ENCODE data around the gene STAT5B. TPM values are rescaled to one million over a fixed set of nuclear protein-coding genes. Genes with fewer than 3 reads are reported as not detected.

Gene STAT5B
- total and polyA plus RNA-seq, 9 of the 15 experiments (the other 6 are each of a cell fraction or from before 2014, with no cell fraction given): 20.8 to 176 (median 92.4) TPM

GRCh38 chr17:42174126-42174783 is 101.9 kb downstream of the STAT5B start:
- Histone ChIP-seq H3K4me2 (ENCODE audit: insufficient read depth, low read length) (no peak overlapping the region), H3K27ac (ENCODE audit: extremely low read depth, low read depth, low read length) (no peak overlapping the region), H3K9me3 (replicated peaks; ENCODE audit: control insufficient read depth, insufficient read depth, low read depth, low read length) (no peaks in the 10 kb centered on the region), H3K36me3 (ENCODE audit: control insufficient read depth, insufficient read depth, low read length) (no peaks in the 10 kb centered on the region), H3K4me1 (replicated peaks in 1 of 2; ENCODE audit: control insufficient read depth in 2 of 2, insufficient read depth in 2 of 2, low read length in 2 of 2) (peaks cover 0 to 14% of the 10 kb centered on the region in 2 experiments; a peak in 2 of 5 replicates), H3K27me3 (ENCODE audit: control insufficient read depth in 2 of 2, insufficient read depth in 2 of 2, low read length in 2 of 2) (no peaks in the 10 kb centered on the region), H3K9ac (ENCODE audit: insufficient read depth in 1 of 2, low read depth in 2 of 2, low read length in 2 of 2) (no peak overlapping the region), H3K9me1 (ENCODE audit: control insufficient read depth, insufficient read depth, low read length) (peaks cover 2% of the 10 kb centered on the region), H4K20me1 (replicated peaks; ENCODE audit: control insufficient read depth, insufficient read depth, low read length) (no peaks in the 10 kb centered on the region), H2AFZ (ENCODE audit: low read depth, low read length) (no peak overlapping the region), H3K79me2 (ENCODE audit: control insufficient read depth, insufficient read depth, low read length) (no peaks in the 10 kb centered on the region), H3K4me3 (no peak overlapping the region)
- in situ Hi-C loops (cut with MboI): no loop called here
- POLR2A ChIA-PET: no interaction called here
- DNase-seq (ENCODE audit: extremely low read depth in 1 of 4, low spot score in 3 of 4) (no peak), FAIRE-seq (no peak), ATAC-seq (no peak)
- BruUV-seq (replicated peaks): no TSS peak
- intact Hi-C loops (cut with micrococcal nuclease): no loop called here
- CTCF ChIA-PET (ENCODE audit: low intra/inter-chr PET ratio): no interaction called here
- TF ChIP-seq COPS2 (conservative IDR thresholded peaks at IDR 0.05) (no peak), RHOXF2B (CRISPR knock-in tag; conservative IDR thresholded peaks at IDR 0.05) (no peak)
- whole genome bisulfite sequencing (ENCODE audit: insufficient coverage, low coverage, missing lambda C conversion rate): 47% methylated on average over 10 of the region's 14 CpGs

- in situ Hi-C loops (cut with MboI) (no loop called here), intact Hi-C loops (cut with micrococcal nuclease) (no loop called here)
- ChIA-PET POLR2A (no interaction called here), CTCF (ENCODE audit: low intra/inter-chr PET ratio) (no interaction called here)
- no peak overlapping the region for H3K27ac ChIP-seq (ENCODE audit: extremely low read depth, low read depth, low read length)
- no peak overlapping the region for H2AFZ ChIP-seq (ENCODE audit: low read depth, low read length)
- peak; percentile 19 for FAIRE-seq
- H3K27me3 ChIP-seq (ENCODE audit: control insufficient read depth in 2 of 2, insufficient read depth in 2 of 2, low read length in 2 of 2): no peaks in the 10 kb centered on the region
- no peaks in the 10 kb centered on the region for H3K9me1 ChIP-seq (ENCODE audit: control insufficient read depth, insufficient read depth, low read length)
- peak overlapping the region in 1 of 2 experiments; percentile 35; a peak in 1 of 4 replicates for H3K9ac ChIP-seq (ENCODE audit: insufficient read depth in 1 of 2, low read depth in 2 of 2, low read length in 2 of 2)
- 38% methylated on average over 9 of the region's 11 CpGs for WGBS (ENCODE audit: insufficient coverage, low coverage, missing lambda C conversion rate)
- H3K36me3 ChIP-seq (ENCODE audit: control insufficient read depth, insufficient read depth, low read length): no peaks in the 10 kb centered on the region
- H3K4me3 ChIP-seq: no peak overlapping the region
- no peaks in the 10 kb centered on the region for H3K9me3 ChIP-seq (replicated peaks; ENCODE audit: control insufficient read depth, insufficient read depth, low read depth, low read length)
- no peaks in the 10 kb centered on the region for H4K20me1 ChIP-seq (replicated peaks; ENCODE audit: control insufficient read depth, insufficient read depth, low read length)
- no peak overlapping the region for H3K4me2 ChIP-seq (ENCODE audit: insufficient read depth, low read length)
- peak; percentile 54 for ATAC-seq
- no peaks in the 10 kb centered on the region for H3K79me2 ChIP-seq (ENCODE audit: control insufficient read depth, insufficient read depth, low read length)
- DNase-seq (ENCODE audit: extremely low read depth in 1 of 4, low spot score in 3 of 4): no peak
- BruUV-seq (replicated peaks): no TSS peak
- H3K4me1 ChIP-seq (replicated peaks in 1 of 2; ENCODE audit: control insufficient read depth in 2 of 2, insufficient read depth in 2 of 2, low read length in 2 of 2): peaks cover 0 to 12% of the 10 kb centered on the region in 2 experiments; a peak in 2 of 5 replicates
- TF ChIP-seq, protein P1, sequence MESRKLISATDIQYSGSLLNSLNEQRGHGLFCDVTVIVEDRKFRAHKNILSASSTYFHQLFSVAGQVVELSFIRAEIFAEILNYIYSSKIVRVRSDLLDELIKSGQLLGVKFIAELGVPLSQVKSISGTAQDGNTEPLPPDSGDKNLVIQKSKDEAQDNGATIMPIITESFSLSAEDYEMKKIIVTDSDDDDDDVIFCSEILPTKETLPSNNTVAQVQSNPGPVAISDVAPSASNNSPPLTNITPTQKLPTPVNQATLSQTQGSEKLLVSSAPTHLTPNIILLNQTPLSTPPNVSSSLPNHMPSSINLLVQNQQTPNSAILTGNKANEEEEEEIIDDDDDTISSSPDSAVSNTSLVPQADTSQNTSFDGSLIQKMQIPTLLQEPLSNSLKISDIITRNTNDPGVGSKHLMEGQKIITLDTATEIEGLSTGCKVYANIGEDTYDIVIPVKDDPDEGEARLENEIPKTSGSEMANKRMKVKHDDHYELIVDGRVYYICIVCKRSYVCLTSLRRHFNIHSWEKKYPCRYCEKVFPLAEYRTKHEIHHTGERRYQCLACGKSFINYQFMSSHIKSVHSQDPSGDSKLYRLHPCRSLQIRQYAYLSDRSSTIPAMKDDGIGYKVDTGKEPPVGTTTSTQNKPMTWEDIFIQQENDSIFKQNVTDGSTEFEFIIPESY (CRISPR knock-in tag; IDR thresholded peaks at IDR 0.05): no peak
- TF ChIP-seq HMG20B (CRISPR knock-in tag; IDR thresholded peaks at IDR 0.05) (no peak), ZNF12 (CRISPR knock-in tag; IDR thresholded peaks at IDR 0.05) (no peak), POU5F1 (IDR thresholded peaks at IDR 0.05; ENCODE audit: borderline replicate concordance, low read depth, low read length, partially characterized antibody) (no peak), FOXJ3 (CRISPR knock-in tag; IDR thresholded peaks at IDR 0.05) (no peak), NFXL1 (CRISPR knock-in tag; IDR thresholded peaks at IDR 0.05) (no peak), ZNF79 (CRISPR knock-in tag; IDR thresholded peaks at IDR 0.05; ENCODE audit: low read depth) (no peak)
- TF ChIP-seq, protein P2, sequence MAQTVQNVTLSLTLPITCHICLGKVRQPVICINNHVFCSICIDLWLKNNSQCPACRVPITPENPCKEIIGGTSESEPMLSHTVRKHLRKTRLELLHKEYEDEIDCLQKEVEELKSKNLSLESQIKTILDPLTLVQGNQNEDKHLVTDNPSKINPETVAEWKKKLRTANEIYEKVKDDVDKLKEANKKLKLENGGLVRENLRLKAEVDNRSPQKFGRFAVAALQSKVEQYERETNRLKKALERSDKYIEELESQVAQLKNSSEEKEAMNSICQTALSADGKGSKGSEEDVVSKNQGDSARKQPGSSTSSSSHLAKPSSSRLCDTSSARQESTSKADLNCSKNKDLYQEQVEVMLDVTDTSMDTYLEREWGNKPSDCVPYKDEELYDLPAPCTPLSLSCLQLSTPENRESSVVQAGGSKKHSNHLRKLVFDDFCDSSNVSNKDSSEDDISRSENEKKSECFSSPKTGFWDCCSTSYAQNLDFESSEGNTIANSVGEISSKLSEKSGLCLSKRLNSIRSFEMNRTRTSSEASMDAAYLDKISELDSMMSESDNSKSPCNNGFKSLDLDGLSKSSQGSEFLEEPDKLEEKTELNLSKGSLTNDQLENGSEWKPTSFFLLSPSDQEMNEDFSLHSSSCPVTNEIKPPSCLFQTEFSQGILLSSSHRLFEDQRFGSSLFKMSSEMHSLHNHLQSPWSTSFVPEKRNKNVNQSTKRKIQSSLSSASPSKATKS (CRISPR knock-in tag; IDR thresholded peaks at IDR 0.05): no peak
- TF ChIP-seq, protein P3, sequence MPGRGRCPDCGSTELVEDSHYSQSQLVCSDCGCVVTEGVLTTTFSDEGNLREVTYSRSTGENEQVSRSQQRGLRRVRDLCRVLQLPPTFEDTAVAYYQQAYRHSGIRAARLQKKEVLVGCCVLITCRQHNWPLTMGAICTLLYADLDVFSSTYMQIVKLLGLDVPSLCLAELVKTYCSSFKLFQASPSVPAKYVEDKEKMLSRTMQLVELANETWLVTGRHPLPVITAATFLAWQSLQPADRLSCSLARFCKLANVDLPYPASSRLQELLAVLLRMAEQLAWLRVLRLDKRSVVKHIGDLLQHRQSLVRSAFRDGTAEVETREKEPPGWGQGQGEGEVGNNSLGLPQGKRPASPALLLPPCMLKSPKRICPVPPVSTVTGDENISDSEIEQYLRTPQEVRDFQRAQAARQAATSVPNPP (IDR thresholded peaks at IDR 0.05; ENCODE audit: borderline replicate concordance, insufficient read depth, insufficient read length): no peak
Measured at GRCh38 chr17:42171831-42172230, 104.4 kb downstream of the STAT5B start.

Measured in K562 (cell line).